IMR-90 (cell line): ENCODE data around the gene NR2F1.

ENCODE experiments used
- MAFK ChIP-seq: IDR thresholded peaks from 2 replicates; pipeline ENCODE4 v1.6.1; 2012; ENCODE audit warnings: low read depth, low read length, improper control_type of control experiment
- MXI1 ChIP-seq: IDR thresholded peaks from 2 replicates; pipeline ENCODE4 v1.6.1; 2012; ENCODE audit warnings: low read depth, mild to moderate bottlenecking, low read length, moderate library complexity, borderline replicate concordance
- POLR2A ChIP-seq: IDR thresholded peaks from 2 replicates; pipeline ENCODE4 v1.6.1; 2012; ENCODE audit warnings: mild to moderate bottlenecking, low read depth, low read length
- RFX5 ChIP-seq: IDR thresholded peaks from 2 replicates; pipeline ENCODE4 v1.8.0; 2012; ENCODE audit warnings: low read depth, mild to moderate bottlenecking, low read length, moderate library complexity
- SMC3 ChIP-seq: fragments of 150-350 bp; IDR thresholded peaks from 2 replicates; pipeline ENCODE4 v1.6.1; 2016; ENCODE audit warnings: low read depth, mild to moderate bottlenecking, antibody characterized with exemption, low read length, moderate library complexity
- TF ChIP-seq, protein P1 (sequence below): conservative IDR thresholded peaks from 2 replicates; pipeline ENCODE4 v1.5.1; 2012; ENCODE audit warnings: mild to moderate bottlenecking, low read depth, low read length, improper control_type of control experiment
- TF ChIP-seq, protein P2 (sequence below): fragments of 150-350 bp; IDR thresholded peaks from 2 replicates; pipeline ENCODE4 v1.6.1; 2017; ENCODE audit warnings: mild to moderate bottlenecking, antibody characterized with exemption, low read length, low read depth

DNA sequence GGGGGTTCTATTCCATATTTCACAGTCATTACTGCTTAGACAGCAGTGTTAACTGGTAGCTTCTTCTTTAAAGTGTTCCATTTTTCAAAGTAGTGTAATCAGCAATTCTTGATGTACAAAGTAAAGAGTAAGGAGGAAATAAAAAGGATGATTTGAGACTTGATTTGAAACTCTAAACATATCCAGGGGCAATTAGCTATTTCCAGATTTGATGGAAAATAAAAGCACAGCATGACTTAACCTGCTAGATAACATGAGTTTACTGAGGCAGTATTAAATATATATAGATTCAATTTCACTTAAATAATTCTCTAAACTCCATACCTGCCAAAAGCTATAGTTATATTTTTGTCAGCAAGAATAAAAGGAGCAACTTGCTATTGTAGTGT lies 29.8 kb downstream of the NR2F1 start:
- TF ChIP-seq, protein P1, sequence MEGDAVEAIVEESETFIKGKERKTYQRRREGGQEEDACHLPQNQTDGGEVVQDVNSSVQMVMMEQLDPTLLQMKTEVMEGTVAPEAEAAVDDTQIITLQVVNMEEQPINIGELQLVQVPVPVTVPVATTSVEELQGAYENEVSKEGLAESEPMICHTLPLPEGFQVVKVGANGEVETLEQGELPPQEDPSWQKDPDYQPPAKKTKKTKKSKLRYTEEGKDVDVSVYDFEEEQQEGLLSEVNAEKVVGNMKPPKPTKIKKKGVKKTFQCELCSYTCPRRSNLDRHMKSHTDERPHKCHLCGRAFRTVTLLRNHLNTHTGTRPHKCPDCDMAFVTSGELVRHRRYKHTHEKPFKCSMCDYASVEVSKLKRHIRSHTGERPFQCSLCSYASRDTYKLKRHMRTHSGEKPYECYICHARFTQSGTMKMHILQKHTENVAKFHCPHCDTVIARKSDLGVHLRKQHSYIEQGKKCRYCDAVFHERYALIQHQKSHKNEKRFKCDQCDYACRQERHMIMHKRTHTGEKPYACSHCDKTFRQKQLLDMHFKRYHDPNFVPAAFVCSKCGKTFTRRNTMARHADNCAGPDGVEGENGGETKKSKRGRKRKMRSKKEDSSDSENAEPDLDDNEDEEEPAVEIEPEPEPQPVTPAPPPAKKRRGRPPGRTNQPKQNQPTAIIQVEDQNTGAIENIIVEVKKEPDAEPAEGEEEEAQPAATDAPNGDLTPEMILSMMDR, result no peak
- TF ChIP-seq POLR2A, result no peak
- TF ChIP-seq SMC3, result no peak
- TF ChIP-seq, protein P2, sequence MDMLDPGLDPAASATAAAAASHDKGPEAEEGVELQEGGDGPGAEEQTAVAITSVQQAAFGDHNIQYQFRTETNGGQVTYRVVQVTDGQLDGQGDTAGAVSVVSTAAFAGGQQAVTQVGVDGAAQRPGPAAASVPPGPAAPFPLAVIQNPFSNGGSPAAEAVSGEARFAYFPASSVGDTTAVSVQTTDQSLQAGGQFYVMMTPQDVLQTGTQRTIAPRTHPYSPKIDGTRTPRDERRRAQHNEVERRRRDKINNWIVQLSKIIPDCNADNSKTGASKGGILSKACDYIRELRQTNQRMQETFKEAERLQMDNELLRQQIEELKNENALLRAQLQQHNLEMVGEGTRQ, result no peak
- no peak for TF ChIP-seq MXI1
- TF ChIP-seq RFX5, result no peak
- TF ChIP-seq MAFK, result no peak
